GM12878 (cell line): ENCODE data around the gene CACNG8. TPM values are rescaled to one million over a fixed set of nuclear protein-coding genes. Genes with fewer than 3 reads are reported as not detected.

Experiments
- ATAC-seq: fragments of 200-7000 bp; cut with Tn5 transposase; 3 replicates; pipeline ENCODE4 v1.9.1; 2020; ENCODE audit warnings: mild to moderate bottlenecking, moderate library complexity
- BruUV-seq: library from RNA; stranded (reverse); fragments of 400-500 nt; replicated peaks from 2 replicates; lab custom pipeline; 2021; lab: Mats Ljungman, UMichigan
- CTCF ChIA-PET: fragments of 300-600 bp; sonication (Branson Sonifier 250); formaldehyde crosslinking; extraction: SDS; loops from one replicate; lab custom pipeline; 2021; ENCODE audit warnings: inconsistent platforms; lab: Yijun Ruan, JAX
- POLR2A ChIA-PET: fragments of 350-600 bp; formaldehyde crosslinking; extraction: SDS; loops from one replicate; lab custom pipeline; 2021; ENCODE audit warnings: inconsistent platforms; lab: Charles Lee
- RAD21 ChIA-PET: fragments of 300-600 bp; sonication (Branson Sonifier 250); formaldehyde crosslinking; loops from one replicate; lab custom pipeline; 2023; ENCODE audit warnings: antibody characterized with exemption; ENCODE audit not compliant: unreplicated experiment; lab: Charles Lee
- SMC1A ChIA-PET: fragments of 300-600 bp; sonication (Branson Sonifier 250); formaldehyde crosslinking; loops from one replicate; lab custom pipeline; 2023; ENCODE audit not compliant: unreplicated experiment, uncharacterized antibody; lab: Charles Lee
- DNase-seq: peaks from one replicate; pipeline ENCODE4 v3.0.0-alpha.2; 2011; ENCODE audit warnings: low read depth, low spot score
- FAIRE-seq: peaks from 3 replicates; lab custom pipeline; 2011; peaks lifted over from hg19 to GRCh38; lab: Jason Lieb, UNC
- H2AFZ ChIP-seq: 2 replicates; pipeline ENCODE4 v1.6.0; 2011; ENCODE audit warnings: low read depth, low read length, control low read depth; ENCODE audit not compliant: control insufficient read depth
- H3K27ac ChIP-seq: 2 replicates; pipeline ENCODE4 v1.5.1; 2011; ENCODE audit warnings: control low read depth; ENCODE audit not compliant: control insufficient read depth, insufficient read depth
- H3K27me3 ChIP-seq, 2 experiments: replicated peaks in 1 of 2; 2 replicates each; pipeline versions ENCODE4 v1.6.0 to v1.6.1; 2011; ENCODE audit warnings: low read length in 1 of 2; ENCODE audit not compliant: control insufficient read depth in 2 of 2, insufficient read depth in 2 of 2
- H3K36me3 ChIP-seq, 2 experiments: 2 replicates each; pipeline ENCODE4 v1.5.1; 2011; ENCODE audit warnings: low read length in 1 of 2; ENCODE audit not compliant: control insufficient read depth in 2 of 2, insufficient read depth in 2 of 2
- H3K4me1 ChIP-seq: 2 replicates; pipeline ENCODE4 v1.6.1; 2011; ENCODE audit warnings: mild to moderate bottlenecking, low read length, moderate library complexity, mixed read lengths; ENCODE audit not compliant: control insufficient read depth, insufficient read depth
- H3K4me2 ChIP-seq: 2 replicates; pipeline ENCODE4 v1.6.0; 2011; ENCODE audit warnings: control low read depth; ENCODE audit not compliant: control insufficient read depth, insufficient read depth
- H3K4me3 ChIP-seq: fragments of 200-600 bp; sonication (generic); 2 replicates; pipeline ENCODE4 v1.5.1; 2016
- H3K79me2 ChIP-seq: 2 replicates; pipeline ENCODE4 v1.6.0; 2011; ENCODE audit warnings: low read length; ENCODE audit not compliant: control insufficient read depth, insufficient read depth
- H3K9ac ChIP-seq: 2 replicates; pipeline ENCODE4 v1.8.0; 2011; ENCODE audit warnings: low read length, control low read depth, mixed read lengths; ENCODE audit not compliant: control insufficient read depth, insufficient read depth
- H3K9me3 ChIP-seq: replicated peaks from 3 replicates; pipeline ENCODE4 v1.5.1; 2011; ENCODE audit warnings: mild to moderate bottlenecking, low read length; ENCODE audit not compliant: control insufficient read depth, insufficient read depth
- H4K20me1 ChIP-seq: 2 replicates; pipeline ENCODE4 v1.6.0; 2011; ENCODE audit not compliant: control insufficient read depth, insufficient read depth
- CREB1 ChIP-seq: IDR thresholded peaks from 2 replicates; pipeline ENCODE4 v1.6.1; 2012; ENCODE audit warnings: low read depth, mild to moderate bottlenecking, inconsistent platforms
- MEF2A ChIP-seq: IDR thresholded peaks from 2 replicates; pipeline ENCODE4 v1.6.1; 2011; ENCODE audit warnings: low read depth, mild to moderate bottlenecking, low read length, moderate library complexity; ENCODE audit not compliant: insufficient read depth
- NFIC ChIP-seq: IDR thresholded peaks from 2 replicates; pipeline ENCODE4 v1.6.1; 2012; ENCODE audit warnings: low read depth, mild to moderate bottlenecking, inconsistent platforms, low read length, moderate library complexity
- NKRF ChIP-seq: fragments of 450-650 bp; conservative IDR thresholded peaks from 2 replicates; pipeline ENCODE4 v1.6.1; 2017; ENCODE audit warnings: mild to moderate bottlenecking, moderate library complexity
- SMC3 ChIP-seq: IDR thresholded peaks from 2 replicates; pipeline ENCODE4 v1.6.1; 2011; ENCODE audit warnings: low read length, improper control_type of control experiment, borderline replicate concordance
- SUZ12 ChIP-seq: fragments of 200-600 bp; sonication (generic); IDR thresholded peaks from one replicate; pipeline ENCODE4 v1.6.1; 2018; ENCODE audit warnings: antibody characterized with exemption, mild to moderate bottlenecking; ENCODE audit not compliant: unreplicated experiment
- ZBED1 ChIP-seq: IDR thresholded peaks from 2 replicates; pipeline ENCODE4 v1.6.1; 2016; ENCODE audit warnings: borderline replicate concordance
- WGBS: methylation state at CpG from one replicate; pipeline ENCODE4 v1.1.6; 2016; ENCODE audit warnings: low lambda C conversion rate; ENCODE audit not compliant: insufficient replicate concordance, insufficient coverage; ENCODE audit errors: missing lambda C conversion rate; 5-methylcytosine and 5-hydroxymethylcytosine counted together
- in situ Hi-C: fragments of 300-500 bp; cut with MboI; formaldehyde crosslinking; loops from 9 replicates; pipeline ENCODE4 v1.14.3; 2018; ENCODE audit warnings: mixed read lengths
- intact Hi-C: fragments of 100-400 bp; cut with micrococcal nuclease; formaldehyde crosslinking; loops from one replicate; pipeline ENCODE4 v1.14.2; 2022; ENCODE audit not compliant: unreplicated experiment
- polyA plus RNA-seq, 11 experiments: library from polyadenylated mRNA; depleted of rRNA in 4 of 11; unstranded in 6 of 11; stranded (reverse) in 5 of 11; fragments of >200 nt; fragmentation: Nextera tagmentation in 4 of 11; fragmentation: Illumina TruSeq in 1 of 11; extraction: Ambion mirVana in 4 of 11; extraction: Trizol in 1 of 11; gene quantifications; 1 replicate in 1 of 11; 2 replicates in 10 of 11; pipeline versions ENCODE4 v1.2.1 to v1.2.3, GENCODE V29; 2011 to 2016; ENCODE audit warnings: inconsistent platforms in 2 of 11, missing spikeins in 2 of 11, low read depth in 1 of 11
- total RNA-seq, 4 experiments: library from RNA; depleted of rRNA in 3 of 4; stranded (reverse); fragments of >200 nt in 3 of 4; fragmentation: Illumina TruSeq in 1 of 4; extraction: Trizol in 1 of 4; gene quantifications; 2 replicates each; pipeline versions ENCODE4 v1.2.1 to v1.2.3, GENCODE V29; 2013 to 2021
- TF ChIP-seq, protein P1 (sequence below): IDR thresholded peaks from 2 replicates; pipeline ENCODE4 v1.6.1; 2012; ENCODE audit warnings: low read depth, low read length, improper control_type of control experiment
- TF ChIP-seq, protein P2 (sequence below): fragments of 450-650 bp; IDR thresholded peaks from 2 replicates; pipeline ENCODE4 v1.6.1; 2018; ENCODE audit warnings: mild to moderate bottlenecking, low read depth, moderate library complexity; ENCODE audit not compliant: partially characterized antibody
- TF ChIP-seq, protein P3 (sequence below): IDR thresholded peaks from 2 replicates; pipeline ENCODE4 v1.6.1; 2012; ENCODE audit warnings: improper control_type of control experiment, low read depth, low read length; ENCODE audit not compliant: insufficient replicate concordance

CACNG8 gene
- total and polyA plus RNA-seq, 10 of the 15 experiments (the other 5 are each of a cell fraction or from before 2014, with no cell fraction given): not detected

- Histone ChIP-seq H3K9me3 (no peaks in the 10 kb centered on the region), H3K9ac (no peak overlapping the region), H3K4me2 (no peak overlapping the region), H4K20me1 (no peaks in the 10 kb centered on the region), H3K4me3 (no peak overlapping the region), H3K4me1 (no peaks in the 10 kb centered on the region), H2AFZ (no peak overlapping the region), H3K36me3 (no peaks in the 10 kb centered on the region), H3K79me2 (no peaks in the 10 kb centered on the region), H3K27me3 (no peaks in the 10 kb centered on the region), H3K27ac (no peak overlapping the region)
- intact Hi-C loops: no loop called here
- ChIA-PET POLR2A (no interaction called here), RAD21 (no interaction called here), SMC1A (no interaction called here), CTCF (no interaction called here)
- no peak for DNase-seq
- BruUV-seq: no TSS peak
- 49% methylated on average over 36 of the region's 36 CpGs for whole genome bisulfite sequencing
- in situ Hi-C loops: no loop called here
- no peak for FAIRE-seq
- ATAC-seq: no peak
- TF ChIP-seq, protein P1, sequence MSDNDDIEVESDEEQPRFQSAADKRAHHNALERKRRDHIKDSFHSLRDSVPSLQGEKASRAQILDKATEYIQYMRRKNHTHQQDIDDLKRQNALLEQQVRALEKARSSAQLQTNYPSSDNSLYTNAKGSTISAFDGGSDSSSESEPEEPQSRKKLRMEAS: no peak
- no peak for TF ChIP-seq NKRF
- TF ChIP-seq SMC3: no peak
- TF ChIP-seq ZBED1: no peak
- TF ChIP-seq NFIC: no peak
- TF ChIP-seq MEF2A: no peak
- TF ChIP-seq, protein P2, sequence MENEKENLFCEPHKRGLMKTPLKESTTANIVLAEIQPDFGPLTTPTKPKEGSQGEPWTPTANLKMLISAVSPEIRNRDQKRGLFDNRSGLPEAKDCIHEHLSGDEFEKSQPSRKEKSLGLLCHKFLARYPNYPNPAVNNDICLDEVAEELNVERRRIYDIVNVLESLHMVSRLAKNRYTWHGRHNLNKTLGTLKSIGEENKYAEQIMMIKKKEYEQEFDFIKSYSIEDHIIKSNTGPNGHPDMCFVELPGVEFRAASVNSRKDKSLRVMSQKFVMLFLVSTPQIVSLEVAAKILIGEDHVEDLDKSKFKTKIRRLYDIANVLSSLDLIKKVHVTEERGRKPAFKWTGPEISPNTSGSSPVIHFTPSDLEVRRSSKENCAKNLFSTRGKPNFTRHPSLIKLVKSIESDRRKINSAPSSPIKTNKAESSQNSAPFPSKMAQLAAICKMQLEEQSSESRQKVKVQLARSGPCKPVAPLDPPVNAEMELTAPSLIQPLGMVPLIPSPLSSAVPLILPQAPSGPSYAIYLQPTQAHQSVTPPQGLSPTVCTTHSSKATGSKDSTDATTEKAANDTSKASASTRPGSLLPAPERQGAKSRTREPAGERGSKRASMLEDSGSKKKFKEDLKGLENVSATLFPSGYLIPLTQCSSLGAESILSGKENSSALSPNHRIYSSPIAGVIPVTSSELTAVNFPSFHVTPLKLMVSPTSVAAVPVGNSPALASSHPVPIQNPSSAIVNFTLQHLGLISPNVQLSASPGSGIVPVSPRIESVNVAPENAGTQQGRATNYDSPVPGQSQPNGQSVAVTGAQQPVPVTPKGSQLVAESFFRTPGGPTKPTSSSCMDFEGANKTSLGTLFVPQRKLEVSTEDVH: no peak
- TF ChIP-seq SUZ12: no peak
- no peak for TF ChIP-seq CREB1
- TF ChIP-seq, protein P3, sequence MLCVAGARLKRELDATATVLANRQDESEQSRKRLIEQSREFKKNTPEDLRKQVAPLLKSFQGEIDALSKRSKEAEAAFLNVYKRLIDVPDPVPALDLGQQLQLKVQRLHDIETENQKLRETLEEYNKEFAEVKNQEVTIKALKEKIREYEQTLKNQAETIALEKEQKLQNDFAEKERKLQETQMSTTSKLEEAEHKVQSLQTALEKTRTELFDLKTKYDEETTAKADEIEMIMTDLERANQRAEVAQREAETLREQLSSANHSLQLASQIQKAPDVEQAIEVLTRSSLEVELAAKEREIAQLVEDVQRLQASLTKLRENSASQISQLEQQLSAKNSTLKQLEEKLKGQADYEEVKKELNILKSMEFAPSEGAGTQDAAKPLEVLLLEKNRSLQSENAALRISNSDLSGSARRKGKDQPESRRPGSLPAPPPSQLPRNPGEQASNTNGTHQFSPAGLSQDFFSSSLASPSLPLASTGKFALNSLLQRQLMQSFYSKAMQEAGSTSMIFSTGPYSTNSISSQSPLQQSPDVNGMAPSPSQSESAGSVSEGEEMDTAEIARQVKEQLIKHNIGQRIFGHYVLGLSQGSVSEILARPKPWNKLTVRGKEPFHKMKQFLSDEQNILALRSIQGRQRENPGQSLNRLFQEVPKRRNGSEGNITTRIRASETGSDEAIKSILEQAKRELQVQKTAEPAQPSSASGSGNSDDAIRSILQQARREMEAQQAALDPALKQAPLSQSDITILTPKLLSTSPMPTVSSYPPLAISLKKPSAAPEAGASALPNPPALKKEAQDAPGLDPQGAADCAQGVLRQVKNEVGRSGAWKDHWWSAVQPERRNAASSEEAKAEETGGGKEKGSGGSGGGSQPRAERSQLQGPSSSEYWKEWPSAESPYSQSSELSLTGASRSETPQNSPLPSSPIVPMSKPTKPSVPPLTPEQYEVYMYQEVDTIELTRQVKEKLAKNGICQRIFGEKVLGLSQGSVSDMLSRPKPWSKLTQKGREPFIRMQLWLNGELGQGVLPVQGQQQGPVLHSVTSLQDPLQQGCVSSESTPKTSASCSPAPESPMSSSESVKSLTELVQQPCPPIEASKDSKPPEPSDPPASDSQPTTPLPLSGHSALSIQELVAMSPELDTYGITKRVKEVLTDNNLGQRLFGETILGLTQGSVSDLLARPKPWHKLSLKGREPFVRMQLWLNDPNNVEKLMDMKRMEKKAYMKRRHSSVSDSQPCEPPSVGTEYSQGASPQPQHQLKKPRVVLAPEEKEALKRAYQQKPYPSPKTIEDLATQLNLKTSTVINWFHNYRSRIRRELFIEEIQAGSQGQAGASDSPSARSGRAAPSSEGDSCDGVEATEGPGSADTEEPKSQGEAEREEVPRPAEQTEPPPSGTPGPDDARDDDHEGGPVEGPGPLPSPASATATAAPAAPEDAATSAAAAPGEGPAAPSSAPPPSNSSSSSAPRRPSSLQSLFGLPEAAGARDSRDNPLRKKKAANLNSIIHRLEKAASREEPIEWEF: no peak
Observed at GRCh38 chr19:54011507-54012211, 48.9 kb downstream of the CACNG8 start.
